ENCODE measurements around the gene ATXN1.

ATXN1 gene

GRCh38 chr6:16487996-16488674 is 273.1 kb downstream of the ATXN1 start:
- TF ChIP-seq ZNF426 (tag by site-specific recombination; IDR thresholded peaks at IDR 0.05), result no peak
- TF ChIP-seq ZNF792 (tag by site-specific recombination; IDR thresholded peaks at IDR 0.05), result no peak
- no peak for TF ChIP-seq ZNF221 (tag by site-specific recombination; IDR thresholded peaks at IDR 0.05; ENCODE audit: borderline replicate concordance)
- no peak for TF ChIP-seq ZNF785 (tag by site-specific recombination; IDR thresholded peaks at IDR 0.05)
- no peak for TF ChIP-seq GLI4 (tag by site-specific recombination; IDR thresholded peaks at IDR 0.05)
- TF ChIP-seq, protein P1, sequence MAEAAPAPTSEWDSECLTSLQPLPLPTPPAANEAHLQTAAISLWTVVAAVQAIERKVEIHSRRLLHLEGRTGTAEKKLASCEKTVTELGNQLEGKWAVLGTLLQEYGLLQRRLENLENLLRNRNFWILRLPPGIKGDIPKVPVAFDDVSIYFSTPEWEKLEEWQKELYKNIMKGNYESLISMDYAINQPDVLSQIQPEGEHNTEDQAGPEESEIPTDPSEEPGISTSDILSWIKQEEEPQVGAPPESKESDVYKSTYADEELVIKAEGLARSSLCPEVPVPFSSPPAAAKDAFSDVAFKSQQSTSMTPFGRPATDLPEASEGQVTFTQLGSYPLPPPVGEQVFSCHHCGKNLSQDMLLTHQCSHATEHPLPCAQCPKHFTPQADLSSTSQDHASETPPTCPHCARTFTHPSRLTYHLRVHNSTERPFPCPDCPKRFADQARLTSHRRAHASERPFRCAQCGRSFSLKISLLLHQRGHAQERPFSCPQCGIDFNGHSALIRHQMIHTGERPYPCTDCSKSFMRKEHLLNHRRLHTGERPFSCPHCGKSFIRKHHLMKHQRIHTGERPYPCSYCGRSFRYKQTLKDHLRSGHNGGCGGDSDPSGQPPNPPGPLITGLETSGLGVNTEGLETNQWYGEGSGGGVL (tag by site-specific recombination; IDR thresholded peaks at IDR 0.05), result no peak
- TF ChIP-seq, protein P2, sequence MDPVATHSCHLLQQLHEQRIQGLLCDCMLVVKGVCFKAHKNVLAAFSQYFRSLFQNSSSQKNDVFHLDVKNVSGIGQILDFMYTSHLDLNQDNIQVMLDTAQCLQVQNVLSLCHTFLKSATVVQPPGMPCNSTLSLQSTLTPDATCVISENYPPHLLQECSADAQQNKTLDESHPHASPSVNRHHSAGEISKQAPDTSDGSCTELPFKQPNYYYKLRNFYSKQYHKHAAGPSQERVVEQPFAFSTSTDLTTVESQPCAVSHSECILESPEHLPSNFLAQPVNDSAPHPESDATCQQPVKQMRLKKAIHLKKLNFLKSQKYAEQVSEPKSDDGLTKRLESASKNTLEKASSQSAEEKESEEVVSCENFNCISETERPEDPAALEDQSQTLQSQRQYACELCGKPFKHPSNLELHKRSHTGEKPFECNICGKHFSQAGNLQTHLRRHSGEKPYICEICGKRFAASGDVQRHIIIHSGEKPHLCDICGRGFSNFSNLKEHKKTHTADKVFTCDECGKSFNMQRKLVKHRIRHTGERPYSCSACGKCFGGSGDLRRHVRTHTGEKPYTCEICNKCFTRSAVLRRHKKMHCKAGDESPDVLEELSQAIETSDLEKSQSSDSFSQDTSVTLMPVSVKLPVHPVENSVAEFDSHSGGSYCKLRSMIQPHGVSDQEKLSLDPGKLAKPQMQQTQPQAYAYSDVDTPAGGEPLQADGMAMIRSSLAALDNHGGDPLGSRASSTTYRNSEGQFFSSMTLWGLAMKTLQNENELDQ (tag by site-specific recombination; IDR thresholded peaks at IDR 0.05; ENCODE audit: low read depth), result no peak
- TF ChIP-seq, protein P3, sequence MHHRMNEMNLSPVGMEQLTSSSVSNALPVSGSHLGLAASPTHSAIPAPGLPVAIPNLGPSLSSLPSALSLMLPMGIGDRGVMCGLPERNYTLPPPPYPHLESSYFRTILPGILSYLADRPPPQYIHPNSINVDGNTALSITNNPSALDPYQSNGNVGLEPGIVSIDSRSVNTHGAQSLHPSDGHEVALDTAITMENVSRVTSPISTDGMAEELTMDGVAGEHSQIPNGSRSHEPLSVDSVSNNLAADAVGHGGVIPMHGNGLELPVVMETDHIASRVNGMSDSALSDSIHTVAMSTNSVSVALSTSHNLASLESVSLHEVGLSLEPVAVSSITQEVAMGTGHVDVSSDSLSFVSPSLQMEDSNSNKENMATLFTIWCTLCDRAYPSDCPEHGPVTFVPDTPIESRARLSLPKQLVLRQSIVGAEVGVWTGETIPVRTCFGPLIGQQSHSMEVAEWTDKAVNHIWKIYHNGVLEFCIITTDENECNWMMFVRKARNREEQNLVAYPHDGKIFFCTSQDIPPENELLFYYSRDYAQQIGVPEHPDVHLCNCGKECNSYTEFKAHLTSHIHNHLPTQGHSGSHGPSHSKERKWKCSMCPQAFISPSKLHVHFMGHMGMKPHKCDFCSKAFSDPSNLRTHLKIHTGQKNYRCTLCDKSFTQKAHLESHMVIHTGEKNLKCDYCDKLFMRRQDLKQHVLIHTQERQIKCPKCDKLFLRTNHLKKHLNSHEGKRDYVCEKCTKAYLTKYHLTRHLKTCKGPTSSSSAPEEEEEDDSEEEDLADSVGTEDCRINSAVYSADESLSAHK (tag by site-specific recombination; IDR thresholded peaks at IDR 0.05), result no peak
- TF ChIP-seq ZFP41 (tag by site-specific recombination; IDR thresholded peaks at IDR 0.05; ENCODE audit: borderline replicate concordance), result no peak
- no peak for TF ChIP-seq ZNF510 (tag by site-specific recombination; IDR thresholded peaks at IDR 0.05; ENCODE audit: insufficient replicate concordance)
- no peak for TF ChIP-seq ZNF155 (tag by site-specific recombination; IDR thresholded peaks at IDR 0.05)
- no peak for TF ChIP-seq ZNF610 (tag by site-specific recombination; IDR thresholded peaks at IDR 0.05; ENCODE audit: borderline replicate concordance)
- no peak for TF ChIP-seq MZF1 (tag by site-specific recombination; IDR thresholded peaks at IDR 0.05; ENCODE audit: borderline replicate concordance)
- no peak for TF ChIP-seq ZNF302 (tag by site-specific recombination; IDR thresholded peaks at IDR 0.05; ENCODE audit: low read depth)
- TF ChIP-seq ZNF184 (tag by site-specific recombination; IDR thresholded peaks at IDR 0.05), result no peak
- no peak for TF ChIP-seq ZNF558 (tag by site-specific recombination; IDR thresholded peaks at IDR 0.05)
- no peak for TF ChIP-seq TRIM28 (IDR thresholded peaks at IDR 0.05; ENCODE audit: borderline replicate concordance, low read length)
- TF ChIP-seq, protein P4, sequence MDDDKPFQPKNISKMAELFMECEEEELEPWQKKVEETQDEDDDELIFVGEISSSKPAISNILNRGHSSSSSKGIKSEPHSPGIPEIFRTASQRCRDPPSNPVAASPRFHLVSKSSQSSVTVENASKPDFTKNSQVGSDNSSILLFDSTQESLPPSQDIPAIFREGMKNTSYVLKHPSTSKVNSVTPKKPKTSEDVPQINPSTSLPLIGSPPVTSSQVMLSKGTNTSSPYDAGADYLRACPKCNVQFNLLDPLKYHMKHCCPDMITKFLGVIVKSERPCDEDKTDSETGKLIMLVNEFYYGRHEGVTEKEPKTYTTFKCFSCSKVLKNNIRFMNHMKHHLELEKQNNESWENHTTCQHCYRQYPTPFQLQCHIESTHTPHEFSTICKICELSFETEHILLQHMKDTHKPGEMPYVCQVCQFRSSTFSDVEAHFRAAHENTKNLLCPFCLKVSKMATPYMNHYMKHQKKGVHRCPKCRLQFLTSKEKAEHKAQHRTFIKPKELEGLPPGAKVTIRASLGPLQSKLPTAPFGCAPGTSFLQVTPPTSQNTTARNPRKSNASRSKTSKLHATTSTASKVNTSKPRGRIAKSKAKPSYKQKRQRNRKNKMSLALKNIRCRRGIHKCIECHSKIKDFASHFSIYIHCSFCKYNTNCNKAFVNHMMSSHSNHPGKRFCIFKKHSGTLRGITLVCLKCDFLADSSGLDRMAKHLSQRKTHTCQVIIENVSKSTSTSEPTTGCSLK (tag by site-specific recombination; IDR thresholded peaks at IDR 0.05), result no peak
- TF ChIP-seq MEIS1 (CRISPR knock-in tag; IDR thresholded peaks at IDR 0.05; ENCODE audit: borderline replicate concordance), result no peak

More at GRCh38 chr6:16487996-16488674, 273.1 kb downstream of the ATXN1 start:
- CTCF ChIA-PET, result interaction anchor here (0.5 kb wide), 1 partner anchor 290 kb away, joined by 6 read pairs; no protein-coding TSS in a partner anchor
- Histone ChIP-seq H3K9me3 (ENCODE audit: control insufficient read depth, insufficient read depth, low read depth, low read length) (no peaks in the 10 kb centered on the region), H3K4me1 (ENCODE audit: control insufficient read depth, insufficient read depth, low read length) (no peaks in the 10 kb centered on the region; the same call in 1 of the 2 replicates), H3K36me3 (ENCODE audit: control insufficient read depth in 2 of 2, insufficient read depth in 1 of 2, low read length in 2 of 2) (peaks cover 0 to 5% of the 10 kb centered on the region in 2 experiments; a peak in 1 of 3 replicates), H3K4me3 (ENCODE audit: low read depth, low read length) (no peak overlapping the region), H3K27ac (ENCODE audit: extremely low read depth, low read depth, low read length) (no peak overlapping the region)
- POLR2A ChIA-PET, result no interaction called here
